Ovary (tissue), 3 donors: ENCODE measurements around the gene THADA.

Experiments
- CTCF ChIP-seq, 3 donors: fragments of 450-650 bp in 2 of 3; fragments of 200-600 bp in 1 of 3; IDR thresholded peaks; one replicate each; pipeline versions ENCODE4 v1.5.1 to v1.8.0; 2016 to 2022; ENCODE audit warnings: antibody characterized with exemption in 3 of 3, mild to moderate bottlenecking in 1 of 3
- EP300 ChIP-seq: sonication (generic); formaldehyde crosslinking; IDR thresholded peaks from one replicate; pipeline ENCODE4 v1.6.1; 2017; ENCODE audit warnings: antibody characterized with exemption
- donor health status: DM: no; HTN: no; CAD: no.

- TF ChIP-seq CTCF (IDR thresholded peaks at IDR 0.05) (peak in 1 of 3 donors; percentile 18), EP300 (no peak)
These were observed 250.4 kb downstream of the THADA start for GRCh38 chr2:43345391-43345813.
